ENCODE data around the gene SS18L1.

SS18L1 gene

DNA sequence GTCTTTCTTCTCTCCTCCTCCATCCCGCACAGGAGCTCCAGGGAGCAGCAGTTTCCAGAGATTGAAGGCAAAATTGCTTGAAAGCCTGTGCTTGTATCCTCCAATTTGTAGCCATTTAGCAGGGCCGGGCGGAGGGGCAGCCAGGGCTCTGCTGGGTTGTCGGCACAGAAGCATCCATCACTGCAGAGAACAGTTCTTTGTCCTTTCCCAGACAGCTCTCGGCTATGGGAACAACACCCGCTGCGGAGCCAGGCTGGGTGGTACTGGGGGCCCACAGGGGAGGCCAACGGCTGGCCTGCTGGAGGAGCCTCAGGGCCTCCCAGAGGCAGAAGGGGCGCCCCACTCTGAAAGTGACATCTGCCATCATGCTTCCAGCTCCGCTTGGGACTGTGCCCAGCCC lies 68.7 kb downstream of the SS18L1 start:
- TF ChIP-seq, protein P1, sequence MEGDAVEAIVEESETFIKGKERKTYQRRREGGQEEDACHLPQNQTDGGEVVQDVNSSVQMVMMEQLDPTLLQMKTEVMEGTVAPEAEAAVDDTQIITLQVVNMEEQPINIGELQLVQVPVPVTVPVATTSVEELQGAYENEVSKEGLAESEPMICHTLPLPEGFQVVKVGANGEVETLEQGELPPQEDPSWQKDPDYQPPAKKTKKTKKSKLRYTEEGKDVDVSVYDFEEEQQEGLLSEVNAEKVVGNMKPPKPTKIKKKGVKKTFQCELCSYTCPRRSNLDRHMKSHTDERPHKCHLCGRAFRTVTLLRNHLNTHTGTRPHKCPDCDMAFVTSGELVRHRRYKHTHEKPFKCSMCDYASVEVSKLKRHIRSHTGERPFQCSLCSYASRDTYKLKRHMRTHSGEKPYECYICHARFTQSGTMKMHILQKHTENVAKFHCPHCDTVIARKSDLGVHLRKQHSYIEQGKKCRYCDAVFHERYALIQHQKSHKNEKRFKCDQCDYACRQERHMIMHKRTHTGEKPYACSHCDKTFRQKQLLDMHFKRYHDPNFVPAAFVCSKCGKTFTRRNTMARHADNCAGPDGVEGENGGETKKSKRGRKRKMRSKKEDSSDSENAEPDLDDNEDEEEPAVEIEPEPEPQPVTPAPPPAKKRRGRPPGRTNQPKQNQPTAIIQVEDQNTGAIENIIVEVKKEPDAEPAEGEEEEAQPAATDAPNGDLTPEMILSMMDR (IDR thresholded peaks at IDR 0.05; ENCODE audit: control extremely low read depth, extremely low read depth, low read depth, missing control alignments) = no peak
- ChIA-PET CTCF (no interaction called here), POLR2A (no interaction called here)
- DNase-seq (ENCODE audit: extremely low spot score) = no peak

DNA sequence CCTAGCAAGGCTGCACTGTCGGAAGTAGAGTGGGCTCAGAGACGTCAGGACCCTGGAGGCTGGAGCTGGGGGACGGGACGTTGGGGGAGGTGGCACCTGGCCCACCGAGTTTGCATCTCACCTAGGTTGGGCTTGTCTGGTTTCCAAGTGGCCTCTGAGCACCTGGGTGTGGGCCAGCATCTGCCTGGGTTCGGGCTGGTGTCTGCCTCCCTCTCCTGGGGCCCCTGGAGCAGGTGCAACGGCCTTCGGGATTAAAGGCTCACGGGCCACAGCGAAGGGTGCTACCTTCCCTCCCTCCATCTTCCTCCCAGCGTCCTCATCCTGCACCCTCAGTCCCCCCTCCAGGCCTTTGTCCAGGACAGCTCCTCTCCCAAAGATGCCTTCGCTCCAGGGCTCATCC lies 70.5 kb downstream of the SS18L1 start:
- ChIA-PET POLR2A (no interaction called here), CTCF (no interaction called here)
- TF ChIP-seq, protein P1 (IDR thresholded peaks at IDR 0.05; ENCODE audit: control extremely low read depth, extremely low read depth, low read depth, missing control alignments) = peak; percentile 5
- no peak for DNase-seq (ENCODE audit: extremely low spot score)

DNA sequence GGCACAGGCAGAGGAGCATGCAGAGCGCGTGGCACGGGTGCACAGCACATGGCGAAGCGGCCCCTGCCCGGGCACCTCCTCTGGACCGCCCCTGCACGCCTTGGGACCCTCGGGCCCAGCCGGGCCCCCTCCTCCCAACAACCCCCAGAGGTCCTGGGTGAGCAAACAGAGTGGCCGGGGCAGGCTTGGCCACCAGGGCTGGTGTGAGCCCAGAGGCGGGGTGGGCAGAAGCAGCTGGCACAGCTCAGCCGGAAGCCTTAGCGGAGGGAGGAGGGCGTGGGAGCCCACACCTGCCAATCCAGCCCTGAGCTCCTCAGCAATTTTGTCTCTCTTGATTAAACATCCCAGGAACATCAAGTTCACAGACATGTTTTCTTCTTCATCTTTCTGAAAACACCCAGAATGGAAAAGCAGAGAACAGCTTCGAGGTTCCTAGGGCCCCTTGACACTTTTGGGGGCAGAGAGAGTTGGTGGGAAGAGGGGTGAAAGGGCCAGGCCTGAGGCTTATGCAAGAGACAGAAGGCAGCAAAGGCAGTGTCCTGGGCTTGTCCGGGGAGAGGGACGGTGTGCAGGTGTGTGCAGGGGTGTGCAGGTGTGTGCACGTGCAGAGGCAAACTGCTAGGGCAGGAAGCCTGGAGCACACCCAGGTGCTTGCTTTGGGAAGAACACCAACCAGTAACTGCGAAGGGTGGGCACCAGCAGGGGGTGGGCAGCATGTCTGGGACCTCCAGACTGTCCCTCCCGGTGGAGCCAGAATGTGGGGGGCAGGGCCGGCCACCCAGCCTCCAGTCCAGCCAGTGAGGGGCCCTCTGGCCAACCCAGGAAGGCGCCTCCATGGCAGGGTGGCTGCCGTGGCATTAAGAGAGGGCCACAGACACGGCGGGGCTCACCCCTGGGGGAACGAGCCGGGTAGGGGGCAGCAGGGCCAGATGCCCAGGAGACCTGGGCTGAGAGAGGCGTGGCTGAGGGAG lies 71.7 kb downstream of the SS18L1 start:
- ChIA-PET POLR2A (no interaction called here), CTCF (no interaction called here)
- TF ChIP-seq, protein P1 (IDR thresholded peaks at IDR 0.05; ENCODE audit: control extremely low read depth, extremely low read depth, low read depth, missing control alignments) = no peak
- no peak for DNase-seq (ENCODE audit: extremely low spot score)

- TF ChIP-seq, protein P1 (IDR thresholded peaks at IDR 0.05; ENCODE audit: control extremely low read depth, extremely low read depth, low read depth, missing control alignments) = no peak
- POLR2A ChIA-PET = no interaction called here
- CTCF ChIA-PET = interaction anchor here (1.2 kb wide), 1 partner anchor 19 kb away, joined by 3 read pairs; no protein-coding TSS in a partner anchor
- no peak for DNase-seq (ENCODE audit: extremely low spot score)
Measured at GRCh38 chr20:62215991-62216635, 72.5 kb downstream of the SS18L1 start.

DNA sequence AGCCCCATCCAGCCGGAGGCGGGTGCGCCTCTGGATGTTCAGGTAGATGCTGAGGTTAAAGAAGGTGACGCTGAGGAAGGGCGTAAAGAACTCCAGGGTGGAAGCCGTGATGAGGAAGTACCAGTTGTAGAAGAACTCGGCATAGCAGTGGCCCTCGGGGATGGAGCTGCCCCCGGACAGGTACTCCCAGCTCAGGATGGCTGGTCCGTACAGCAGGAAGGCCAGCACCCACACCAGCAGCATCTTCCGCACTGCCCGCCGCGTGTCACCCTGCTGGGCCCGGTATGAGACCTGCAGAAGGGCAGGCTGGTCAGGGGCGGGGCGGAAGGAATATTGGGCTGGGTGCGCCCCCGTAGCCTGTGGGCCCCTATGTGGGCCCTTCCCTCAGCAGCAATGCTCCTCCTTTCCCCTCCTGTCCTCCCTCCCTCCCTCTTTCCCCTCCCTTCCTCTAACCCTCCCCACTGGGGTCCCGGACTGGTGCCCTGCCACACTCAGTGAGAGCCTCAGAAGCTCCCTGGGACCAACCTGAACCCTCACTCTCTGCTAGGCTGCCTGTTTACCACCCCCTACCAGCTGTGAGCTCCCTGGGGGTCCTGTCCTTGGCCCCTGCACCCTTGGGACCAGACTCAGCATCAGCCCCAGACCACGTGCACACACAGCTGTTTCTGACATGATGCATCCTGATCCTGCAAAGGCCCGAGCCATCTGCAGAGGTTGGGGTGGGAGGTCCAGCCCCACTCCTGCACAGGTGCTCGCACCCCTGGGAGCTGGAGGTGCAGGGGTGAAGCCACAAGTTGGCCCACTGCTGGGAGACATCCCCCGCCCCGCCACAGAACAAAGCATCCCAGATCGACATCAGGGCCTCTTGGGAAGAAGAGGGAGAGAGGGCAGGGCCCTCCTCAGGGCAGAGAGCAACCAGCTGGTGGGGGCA lies 73.3 kb downstream of the SS18L1 start:
- CTCF ChIA-PET = interaction anchor here (1.2 kb wide), 1 partner anchor 18 kb away, joined by 3 read pairs; no protein-coding TSS in a partner anchor
- DNase-seq (ENCODE audit: extremely low spot score) = no peak
- TF ChIP-seq, protein P1 (IDR thresholded peaks at IDR 0.05; ENCODE audit: control extremely low read depth, extremely low read depth, low read depth, missing control alignments) = no peak
- POLR2A ChIA-PET = no interaction called here

Measured in GM10248 (cell line).